SKM-1 (cell line): ENCODE data around the gene SCAMP3.
"Not testable (repeated sequence)": the region's sequence is repeated elsewhere in the genome, so short reads cannot be mapped to it uniquely, and the experiment has no call there.

Experiments
- DNase-seq: peaks from one replicate; lab custom pipeline; 2025; ENCODE audit not compliant: unreplicated experiment; lab: John Stamatoyannopoulos, UW

Gene SCAMP3

GRCh38 chr1:155232001-155232978, 29.9 kb downstream of the SCAMP3 start:
- DNase-seq: not testable (repeated sequence)

- not testable (repeated sequence) for DNase-seq
Observed at GRCh38 chr1:155231302-155231701, 30.9 kb downstream of the SCAMP3 start.

- no peak for DNase-seq
Observed at GRCh38 chr1:155228096-155228427, 34.1 kb downstream of the SCAMP3 start.

GRCh38 chr1:155227261-155228095, 34.7 kb downstream of the SCAMP3 start:
- DNase-seq: peak; percentile 99

- no peak for DNase-seq
Observed at GRCh38 chr1:155226910-155227260, 35.3 kb downstream of the SCAMP3 start.

GRCh38 chr1:155226188-155226909, 35.8 kb downstream of the SCAMP3 start:
- peak; percentile 99 for DNase-seq

- DNase-seq: not testable (repeated sequence)
Observed at GRCh38 chr1:155225404-155225759, 36.8 kb downstream of the SCAMP3 start.

GRCh38 chr1:155223047-155223446, 39.1 kb downstream of the SCAMP3 start:
- DNase-seq: no peak

- not testable (repeated sequence) for DNase-seq
Observed at GRCh38 chr1:155220211-155220965, 41.8 kb downstream of the SCAMP3 start.

- DNase-seq: peak; percentile 84
Observed at GRCh38 chr1:155219592-155220031, 42.5 kb downstream of the SCAMP3 start.

GRCh38 chr1:155218854-155219591, 43.1 kb downstream of the SCAMP3 start:
- no peak for DNase-seq

GRCh38 chr1:155214702-155215101, 47.5 kb downstream of the SCAMP3 start:
- DNase-seq: not testable (repeated sequence)

- DNase-seq: not testable (repeated sequence)
Observed at GRCh38 chr1:155212051-155212440, 50.1 kb downstream of the SCAMP3 start.

GRCh38 chr1:155211381-155212050, 50.6 kb downstream of the SCAMP3 start:
- not testable (repeated sequence) for DNase-seq

GRCh38 chr1:155210314-155211104, 51.7 kb downstream of the SCAMP3 start:
- peak; percentile 76 for DNase-seq

GRCh38 chr1:155209312-155209721, 52.8 kb downstream of the SCAMP3 start:
- no peak for DNase-seq

- DNase-seq: peak; percentile 71
Observed at GRCh38 chr1:155208541-155209311, 53.4 kb downstream of the SCAMP3 start, which contains the start of gene MTX1. Gene MTX1 (plus strand): TSS chr1:155208695. CDS start chr1:155208805, 110 bp downstream.
